Astrocyte of the spinal cord (primary cell): ENCODE measurements around the gene SPPL3.

Experiments
- DNase-seq: peaks from one replicate; pipeline ENCODE4 v3.0.0; 2011; ENCODE audit warnings: low read depth, low spot score
- H3K4me3 ChIP-seq: 2 replicates; pipeline ENCODE4 v1.5.1; 2011; ENCODE audit warnings: low read depth, mild to moderate bottlenecking, low read length, moderate library complexity
- in situ Hi-C: cut with HindIII; loops from 2 replicates; pipeline ENCODE4 v1.10.0; 2017; ENCODE audit warnings: low sequenced_read_pairs
- TF ChIP-seq, protein P1 (sequence below): IDR thresholded peaks from 2 replicates; pipeline ENCODE4 v1.5.1; 2012; ENCODE audit warnings: low read depth, mild to moderate bottlenecking, low read length, inconsistent platforms

The SPPL3 gene

DNA sequence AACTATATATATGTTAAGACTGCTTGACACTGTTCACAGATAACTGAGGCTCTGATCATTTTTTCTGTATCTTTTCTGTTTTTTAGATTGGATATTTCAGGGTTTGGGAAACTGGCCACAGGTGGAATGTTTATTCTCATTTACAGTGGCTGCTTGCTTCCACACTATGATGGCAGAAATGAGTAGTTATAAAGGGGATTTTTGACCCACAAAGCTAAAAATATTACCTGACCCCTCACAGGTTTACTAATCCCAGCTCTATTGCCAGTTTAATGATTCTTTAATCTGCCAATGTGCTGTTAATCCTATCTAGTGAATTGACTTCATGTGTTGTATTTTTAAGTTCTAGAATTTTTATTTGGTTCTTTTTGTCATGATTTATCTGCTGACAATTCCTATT is 148.9 kb downstream of the SPPL3 start:
- no peak overlapping the region for H3K4me3 ChIP-seq
- DNase-seq, result no peak
- TF ChIP-seq, protein P1, sequence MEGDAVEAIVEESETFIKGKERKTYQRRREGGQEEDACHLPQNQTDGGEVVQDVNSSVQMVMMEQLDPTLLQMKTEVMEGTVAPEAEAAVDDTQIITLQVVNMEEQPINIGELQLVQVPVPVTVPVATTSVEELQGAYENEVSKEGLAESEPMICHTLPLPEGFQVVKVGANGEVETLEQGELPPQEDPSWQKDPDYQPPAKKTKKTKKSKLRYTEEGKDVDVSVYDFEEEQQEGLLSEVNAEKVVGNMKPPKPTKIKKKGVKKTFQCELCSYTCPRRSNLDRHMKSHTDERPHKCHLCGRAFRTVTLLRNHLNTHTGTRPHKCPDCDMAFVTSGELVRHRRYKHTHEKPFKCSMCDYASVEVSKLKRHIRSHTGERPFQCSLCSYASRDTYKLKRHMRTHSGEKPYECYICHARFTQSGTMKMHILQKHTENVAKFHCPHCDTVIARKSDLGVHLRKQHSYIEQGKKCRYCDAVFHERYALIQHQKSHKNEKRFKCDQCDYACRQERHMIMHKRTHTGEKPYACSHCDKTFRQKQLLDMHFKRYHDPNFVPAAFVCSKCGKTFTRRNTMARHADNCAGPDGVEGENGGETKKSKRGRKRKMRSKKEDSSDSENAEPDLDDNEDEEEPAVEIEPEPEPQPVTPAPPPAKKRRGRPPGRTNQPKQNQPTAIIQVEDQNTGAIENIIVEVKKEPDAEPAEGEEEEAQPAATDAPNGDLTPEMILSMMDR, result no peak
- in situ Hi-C loops, result no loop called here

- H3K4me3 ChIP-seq, result no peak overlapping the region
- TF ChIP-seq, protein P1, result no peak
- no peak for DNase-seq
- in situ Hi-C loops, result no loop called here
These were observed 149.4 kb downstream of the SPPL3 start for GRCh38 chr12:120754792-120755191.

DNA sequence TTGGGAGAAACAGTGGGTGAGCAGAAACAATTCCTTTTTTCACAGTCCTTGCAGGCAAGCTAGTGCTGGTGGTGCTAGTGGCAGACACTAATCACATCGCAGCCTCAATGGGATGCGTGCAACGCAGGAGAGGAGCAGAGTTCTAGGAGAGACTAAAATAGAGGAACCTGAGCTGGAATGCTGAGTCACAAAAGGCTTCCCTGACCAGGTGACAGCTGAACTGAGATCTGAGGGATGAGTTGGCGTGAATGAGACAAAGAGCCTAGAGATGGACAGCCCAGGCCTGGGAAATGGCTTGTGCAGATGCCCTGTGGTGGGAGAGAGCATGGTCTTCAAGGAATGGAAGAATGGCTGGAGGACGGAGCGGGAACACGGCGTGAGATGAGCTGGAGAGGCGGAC is 152.8 kb downstream of the SPPL3 start:
- in situ Hi-C loops, result no loop called here
- H3K4me3 ChIP-seq, result no peak overlapping the region
- TF ChIP-seq, protein P1, result no peak
- DNase-seq, result no peak

GRCh38 chr12:120750806-120751205 is 153.4 kb downstream of the SPPL3 start:
- in situ Hi-C loops, result no loop called here
- TF ChIP-seq, protein P1, result no peak
- H3K4me3 ChIP-seq, result no peak overlapping the region
- no peak for DNase-seq

DNA sequence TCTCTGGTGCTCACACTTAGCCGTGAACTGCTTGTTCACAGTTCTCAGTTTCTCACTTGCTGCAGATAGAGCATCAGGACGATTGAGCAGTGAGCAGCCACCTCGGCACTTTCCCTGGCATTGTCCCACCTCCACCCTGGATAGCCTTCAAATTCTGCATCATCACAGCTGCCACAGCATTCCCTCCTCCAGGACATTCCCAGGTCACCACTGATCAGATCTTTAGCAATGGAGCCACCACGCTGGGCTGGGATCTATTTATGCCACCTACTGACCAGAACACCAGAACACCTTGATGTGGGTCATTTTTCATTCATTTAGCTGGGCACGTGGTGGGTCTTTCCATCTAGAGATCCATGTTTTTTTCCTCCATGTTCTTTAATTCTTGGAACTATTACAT is 154.9 kb downstream of the SPPL3 start:
- TF ChIP-seq, protein P1, result no peak
- H3K4me3 ChIP-seq, result no peak overlapping the region
- in situ Hi-C loops, result no loop called here
- DNase-seq, result no peak

DNA sequence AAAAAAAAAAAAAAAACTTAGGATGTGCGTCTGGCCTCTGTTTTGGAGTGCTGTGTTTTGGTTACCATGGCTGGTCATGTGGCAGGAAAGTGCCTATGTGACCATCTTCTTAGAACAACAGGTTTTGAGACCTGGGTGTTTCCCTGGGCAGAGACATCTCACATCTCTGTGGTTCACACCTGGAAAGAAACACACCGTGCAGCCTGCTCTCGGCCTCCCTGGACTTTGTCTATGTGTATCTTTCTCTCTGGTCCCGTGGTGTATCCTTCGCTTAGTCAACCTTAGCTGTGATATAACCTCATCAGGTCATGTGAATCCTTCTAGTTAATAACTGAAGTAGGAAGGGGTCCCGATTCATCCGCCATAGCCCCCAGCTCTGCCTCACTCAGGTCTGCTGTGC is 155.9 kb downstream of the SPPL3 start:
- TF ChIP-seq, protein P1, result no peak
- in situ Hi-C loops, result no loop called here
- no peak overlapping the region for H3K4me3 ChIP-seq
- DNase-seq, result no peak

DNA sequence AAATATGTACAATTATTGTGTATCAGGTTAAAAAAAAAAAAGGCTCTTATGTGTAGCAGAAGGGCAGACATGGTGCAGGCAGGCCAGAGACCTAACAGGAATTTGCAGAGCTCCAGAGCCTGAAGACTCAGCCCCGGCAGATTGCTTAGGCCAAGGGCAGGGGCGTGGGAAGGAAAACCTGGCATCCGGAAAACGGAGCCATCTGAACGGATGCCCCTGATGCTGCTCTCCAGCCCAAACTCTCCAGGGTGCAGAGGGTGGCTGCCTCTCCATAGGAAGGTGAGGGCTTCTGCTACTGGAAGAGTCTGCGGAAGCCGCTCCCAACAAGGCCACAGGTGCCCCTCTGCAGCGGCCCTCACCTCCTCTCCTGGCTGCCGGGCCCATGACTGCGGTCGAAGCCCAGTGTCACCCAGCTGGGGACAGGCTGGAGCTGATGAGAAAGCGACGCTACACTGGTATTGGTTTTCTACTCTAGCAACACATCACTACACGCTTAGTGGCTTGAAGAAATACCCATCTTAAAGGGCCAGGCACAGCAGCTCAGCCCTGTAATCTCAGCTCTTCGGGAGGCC is 159.2 kb downstream of the SPPL3 start:
- TF ChIP-seq, protein P1, result no peak
- in situ Hi-C loops, result no loop called here
- H3K4me3 ChIP-seq, result no peak overlapping the region
- no peak for DNase-seq
